Glutamatergic neuron (in vitro differentiated cells): ENCODE results near the gene SELENOH. TPM values are rescaled to one million over a fixed set of nuclear protein-coding genes. Genes with fewer than 3 reads are reported as not detected.

Experiments used
- DNase-seq: peaks from one replicate; pipeline ENCODE4 v3.0.0; 2022
- H3K27ac Mint-ChIP-seq: one replicate; pipeline ENCODE4 v1.8.0; 2020; ENCODE audit warnings: mild to moderate bottlenecking, mixed read lengths, inconsistent platforms; ENCODE audit not compliant: unreplicated experiment
- H3K27me3 Mint-ChIP-seq: one replicate; pipeline ENCODE4 v1.8.0; 2020; ENCODE audit warnings: mild to moderate bottlenecking, moderate library complexity, mixed read lengths, inconsistent platforms; ENCODE audit not compliant: unreplicated experiment
- H3K36me3 Mint-ChIP-seq: one replicate; pipeline ENCODE4 v1.8.0; 2020; ENCODE audit warnings: mild to moderate bottlenecking, mixed read lengths, inconsistent platforms; ENCODE audit not compliant: unreplicated experiment
- H3K4me1 Mint-ChIP-seq: one replicate; pipeline ENCODE4 v1.8.0; 2020; ENCODE audit warnings: mild to moderate bottlenecking, low read depth, mixed read lengths, inconsistent platforms; ENCODE audit not compliant: unreplicated experiment
- H3K4me3 Mint-ChIP-seq: one replicate; pipeline ENCODE4 v1.8.0; 2020; ENCODE audit warnings: mild to moderate bottlenecking, mixed read lengths, inconsistent platforms; ENCODE audit not compliant: unreplicated experiment
- H3K9me3 Mint-ChIP-seq: one replicate; pipeline ENCODE4 v1.8.0; 2020; ENCODE audit warnings: mild to moderate bottlenecking, moderate library complexity, mixed read lengths, inconsistent platforms; ENCODE audit not compliant: unreplicated experiment
- CTCF ChIP-seq: fragments of 200-600 bp; sonication (generic); IDR thresholded peaks from one replicate; pipeline ENCODE4 v1.5.0; 2021; ENCODE audit not compliant: partially characterized antibody, unreplicated experiment
- total RNA-seq: library from RNA; stranded (reverse); fragmentation: NEBNext Ultra II Directional; extraction: Animal tissue kit (Norgen Biotek cat#: 25700); gene quantifications from one replicate; pipeline ENCODE4 v1.2.1, GENCODE V29; 2021; ENCODE audit not compliant: unreplicated experiment

The SELENOH gene
- total RNA-seq, 1 donor from 2014 or later, result 98.8 TPM

DNA sequence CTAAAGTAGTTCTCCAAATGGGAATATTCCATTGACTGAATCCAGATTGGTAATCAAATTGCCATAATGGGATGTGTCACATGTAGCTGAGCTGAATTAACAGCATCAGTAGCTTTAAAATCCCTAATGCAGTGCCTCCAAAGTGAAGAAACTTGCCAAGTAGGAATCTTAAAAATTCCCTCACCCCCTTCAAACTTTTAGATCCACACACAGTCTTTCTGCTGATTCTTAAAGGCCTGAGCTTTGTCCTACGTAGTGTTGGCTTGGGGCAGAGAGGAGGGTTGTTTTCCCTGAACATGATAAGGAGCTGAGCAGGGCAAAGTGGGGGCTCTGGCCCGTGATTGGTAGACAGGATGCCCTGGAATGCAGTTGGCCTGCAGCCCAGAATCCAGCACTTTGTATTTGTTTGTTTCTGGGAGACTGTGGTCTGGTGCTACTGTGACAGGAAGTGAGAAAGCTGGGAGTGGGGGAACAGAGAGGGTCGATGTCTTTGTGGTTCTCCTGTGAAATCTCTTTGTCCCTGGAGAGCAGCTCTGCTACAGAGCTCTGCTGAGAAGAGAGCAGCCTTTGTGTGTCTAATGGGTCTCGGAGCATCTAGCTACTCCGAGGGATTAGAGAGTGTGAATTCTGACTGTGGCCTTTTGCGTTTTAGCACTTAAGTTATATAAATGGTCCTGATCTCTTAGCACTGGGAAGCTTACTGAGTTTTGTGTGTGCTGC, 37.2 kb downstream of the SELENOH start:
- no peak for TF ChIP-seq CTCF
- H3K36me3 Mint-ChIP-seq, result no peaks in the 10 kb centered on the region
- H3K9me3 Mint-ChIP-seq, result peaks cover 2% of the 10 kb centered on the region
- peak overlapping the region; percentile 88 for H3K27ac Mint-ChIP-seq
- peaks cover 6% of the 10 kb centered on the region for H3K27me3 Mint-ChIP-seq
- peaks cover 72% of the 10 kb centered on the region for H3K4me1 Mint-ChIP-seq
- peak; percentile 38 for DNase-seq
- peak overlapping the region; percentile 76 for H3K4me3 Mint-ChIP-seq

DNA sequence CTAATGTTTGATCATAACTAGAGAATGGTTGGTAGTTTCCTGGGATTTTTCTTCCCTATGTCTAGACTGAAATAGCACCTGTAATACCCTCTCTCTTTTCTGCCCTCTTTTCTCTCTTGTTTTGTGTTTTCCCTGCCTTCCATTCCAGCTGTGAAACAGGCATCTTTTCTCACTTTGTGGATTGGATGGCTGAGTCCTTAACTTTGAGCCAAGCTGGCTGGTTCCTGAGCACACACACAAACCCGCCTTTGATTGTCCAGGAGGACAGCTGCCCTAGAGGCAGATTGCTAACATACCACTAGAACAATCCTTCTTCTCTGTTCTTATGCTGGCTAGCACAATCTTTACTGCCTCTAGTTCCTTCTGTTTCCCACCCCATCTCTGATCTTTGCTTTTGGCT, 38.0 kb downstream of the SELENOH start:
- Mint-ChIP-seq H3K36me3 (no peaks in the 10 kb centered on the region), H3K4me1 (peaks cover 67% of the 10 kb centered on the region), H3K9me3 (peaks cover 2% of the 10 kb centered on the region), H3K27ac (peak overlapping the region; percentile 88), H3K27me3 (peaks cover 6% of the 10 kb centered on the region), H3K4me3 (peak overlapping the region; percentile 76)
- DNase-seq, result no peak
- no peak for TF ChIP-seq CTCF

GRCh38 chr11:57781529-57781943, 40.2 kb downstream of the SELENOH start:
- H3K36me3 Mint-ChIP-seq, result no peaks in the 10 kb centered on the region
- DNase-seq, result no peak

DNA sequence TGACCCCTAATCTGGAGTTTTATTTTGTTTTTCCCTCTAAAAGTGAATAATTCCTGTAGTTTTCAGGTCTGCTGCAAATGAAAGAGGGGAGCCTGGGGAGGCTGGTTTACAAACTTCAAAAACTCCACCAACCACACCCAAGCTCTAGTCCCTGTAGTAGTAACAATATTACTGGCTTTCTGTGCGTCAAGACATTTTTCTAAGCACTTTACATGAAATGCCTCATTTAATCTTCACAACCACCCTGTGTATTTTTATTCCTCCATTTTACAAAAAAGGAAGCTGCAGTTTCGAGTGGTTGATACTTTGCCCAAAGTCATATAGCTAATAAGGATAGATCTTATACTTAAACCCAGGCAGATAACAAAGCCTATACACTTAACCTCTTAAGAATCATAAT, 43.8 kb downstream of the SELENOH start:
- Mint-ChIP-seq H3K27ac (no peak overlapping the region), H3K4me3 (no peak overlapping the region), H3K36me3 (no peaks in the 10 kb centered on the region), H3K9me3 (peaks cover 2% of the 10 kb centered on the region), H3K4me1 (peaks cover 37% of the 10 kb centered on the region), H3K27me3 (peaks cover 5% of the 10 kb centered on the region)
- no peak for DNase-seq
- TF ChIP-seq CTCF, result no peak

More at GRCh38 chr11:57781529-57781943, 40.2 kb downstream of the SELENOH start:
- Mint-ChIP-seq H3K27me3 (peaks cover 7% of the 10 kb centered on the region), H3K4me1 (peaks cover 48% of the 10 kb centered on the region), H3K4me3 (peak overlapping the region; percentile 53), H3K9me3 (peaks cover 2% of the 10 kb centered on the region), H3K27ac (peak overlapping the region; percentile 56)
- TF ChIP-seq CTCF, result no peak

DNA sequence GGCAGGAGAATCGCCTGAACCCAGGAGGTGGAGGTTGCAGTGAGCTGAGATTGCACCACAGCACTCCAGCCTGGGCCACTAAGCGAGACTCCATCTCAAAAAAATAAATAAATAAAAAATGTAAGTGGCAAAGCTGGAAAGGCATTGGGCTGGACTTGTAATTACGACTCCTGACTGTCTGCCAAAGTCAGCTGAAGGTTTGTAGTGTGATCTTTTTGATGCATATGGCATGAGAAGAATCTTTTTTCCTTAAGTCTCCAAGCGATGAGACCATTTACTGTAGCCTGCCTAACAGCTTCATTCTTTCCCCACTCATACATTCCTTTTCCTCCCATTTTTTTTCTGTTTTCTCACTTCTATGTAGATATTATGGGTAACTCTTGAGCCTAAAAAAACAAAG, 45.1 kb downstream of the SELENOH start:
- Mint-ChIP-seq H3K27ac (no peak overlapping the region), H3K4me1 (peaks cover 35% of the 10 kb centered on the region), H3K27me3 (peaks cover 3% of the 10 kb centered on the region), H3K36me3 (no peaks in the 10 kb centered on the region), H3K4me3 (no peak overlapping the region), H3K9me3 (peaks cover 2% of the 10 kb centered on the region)
- DNase-seq, result no peak
- TF ChIP-seq CTCF, result no peak
